K562 (cell line): ENCODE results near the gene ZNF428. TPM values are rescaled to one million over a fixed set of nuclear protein-coding genes. Genes with fewer than 3 reads are reported as not detected.

Experiments
- ATAC-seq: fragments of 200-7000 bp; cut with Tn5 transposase; 3 replicates; pipeline ENCODE4 v1.9.1; 2020; ENCODE audit warnings: moderate library complexity
- BruUV-seq: library from RNA; stranded (reverse); fragments of 400-500 nt; replicated peaks from 2 replicates; lab custom pipeline; 2021; lab: Mats Ljungman, UMichigan
- CTCF ChIA-PET: fragments of 300-600 bp; formaldehyde crosslinking; extraction: SDS; loops from one replicate; lab custom pipeline; 2021; ENCODE audit warnings: low intra/inter-chr PET ratio; lab: Yijun Ruan, JAX
- POLR2A ChIA-PET: fragments of 300-600, 350-650 bp; sonication (Branson Sonifier 250); formaldehyde crosslinking; extraction: SDS; loops from one replicate; lab custom pipeline; 2021; ENCODE audit warnings: antibody characterized with exemption, inconsistent platforms; lab: Yijun Ruan, JAX
- DNase-seq, 4 experiments: peaks; one replicate each; pipeline versions ENCODE4 v3.0.0 to v3.0.0-alpha.2; 2011 to 2018; ENCODE audit warnings: low spot score in 3 of 4, mixed read lengths in 3 of 4; ENCODE audit errors: extremely low read depth in 1 of 4
- FAIRE-seq: peaks from 2 replicates; lab custom pipeline; 2011; peaks lifted over from hg19 to GRCh38; lab: Jason Lieb, UNC
- H2AFZ ChIP-seq: 2 replicates; pipeline ENCODE4 v1.6.0; 2011; ENCODE audit warnings: low read depth, low read length, control low read depth, inconsistent platforms
- H3K27ac ChIP-seq: fragments of 200-600 bp; 3 replicates; pipeline ENCODE4 v1.8.0; 2011; ENCODE audit warnings: low read depth, mild to moderate bottlenecking, control low read depth, inconsistent platforms, low read length, moderate library complexity, mixed read lengths; ENCODE audit errors: extremely low read depth
- H3K27me3 ChIP-seq, 2 experiments: fragments of 300-600 bp in 1 of 2; 2 replicates in 1 of 2; 3 replicates in 1 of 2; pipeline versions ENCODE4 v1.6.0 to v1.8.0; 2011; ENCODE audit warnings: inconsistent platforms in 2 of 2, low read length in 2 of 2, mild to moderate bottlenecking in 1 of 2, mixed read lengths in 1 of 2, moderate library complexity in 1 of 2; ENCODE audit not compliant: control insufficient read depth in 2 of 2, insufficient read depth in 2 of 2
- H3K36me3 ChIP-seq: fragments of 300-600 bp; 3 replicates; pipeline ENCODE4 v1.8.0; 2011; ENCODE audit warnings: mild to moderate bottlenecking, low read length, inconsistent platforms; ENCODE audit not compliant: control insufficient read depth, insufficient read depth
- H3K4me1 ChIP-seq, 2 experiments: fragments of 200-600 bp in 1 of 2; replicated peaks in 1 of 2; 2 replicates in 1 of 2; 3 replicates in 1 of 2; pipeline versions ENCODE4 v1.5.1 to v1.8.0; 2011; ENCODE audit warnings: inconsistent platforms in 2 of 2, low read length in 2 of 2, mild to moderate bottlenecking in 1 of 2, mixed read lengths in 1 of 2, moderate library complexity in 1 of 2; ENCODE audit not compliant: control insufficient read depth in 2 of 2, insufficient read depth in 2 of 2
- H3K4me2 ChIP-seq: 2 replicates; pipeline ENCODE4 v1.6.1; 2011; ENCODE audit warnings: low read length, control low read depth, inconsistent platforms, mixed read lengths; ENCODE audit not compliant: insufficient read depth
- H3K4me3 ChIP-seq: fragments of 200-600 bp; sonication (generic), shearing (Covaris generic); 2 replicates; pipeline ENCODE4 v1.5.1; 2016; ENCODE audit warnings: control low read depth, inconsistent platforms
- H3K79me2 ChIP-seq: fragments of 200-600 bp; 3 replicates; pipeline ENCODE4 v1.8.0; 2011; ENCODE audit warnings: low read length, inconsistent platforms; ENCODE audit not compliant: control insufficient read depth, insufficient read depth
- H3K9ac ChIP-seq, 2 experiments: 2 replicates each; pipeline versions ENCODE4 v1.6.0 to v1.6.1; 2011; ENCODE audit warnings: low read depth in 2 of 2, low read length in 2 of 2, control low read depth in 1 of 2, inconsistent platforms in 1 of 2, mild to moderate bottlenecking in 1 of 2, mixed read lengths in 1 of 2; ENCODE audit not compliant: insufficient read depth in 1 of 2
- H3K9me1 ChIP-seq: one replicate; pipeline ENCODE4 v1.6.0; 2011; ENCODE audit warnings: inconsistent platforms, mild to moderate bottlenecking, low read length, moderate library complexity; ENCODE audit not compliant: control insufficient read depth, insufficient read depth
- H3K9me3 ChIP-seq: replicated peaks from 2 replicates; pipeline ENCODE4 v1.5.1; 2011; ENCODE audit warnings: low read depth, low read length, inconsistent platforms; ENCODE audit not compliant: control insufficient read depth, insufficient read depth
- H4K20me1 ChIP-seq: replicated peaks from 2 replicates; pipeline ENCODE4 v1.6.1; 2011; ENCODE audit warnings: low read length, inconsistent platforms, mixed read lengths; ENCODE audit not compliant: control insufficient read depth, insufficient read depth
- CTBP1 ChIP-seq: fragments of 450-650 bp; IDR thresholded peaks from 2 replicates; pipeline ENCODE4 v1.6.1; 2016; ENCODE audit warnings: borderline replicate concordance
- ETS2 ChIP-seq: IDR thresholded peaks from 2 replicates; pipeline ENCODE4 v1.6.1; 2016; ENCODE audit warnings: borderline replicate concordance, missing genetic modification characterization, mild to moderate bottlenecking, moderate library complexity, missing compliant biosample characterization; ENCODE audit not compliant: poor library complexity, severe bottlenecking
- HDAC6 ChIP-seq: IDR thresholded peaks from 2 replicates; pipeline ENCODE4 v1.6.1; 2012; ENCODE audit warnings: low read depth, mild to moderate bottlenecking, control low read depth, inconsistent platforms, low read length, moderate library complexity
- NFRKB ChIP-seq: fragments of 450-650 bp; IDR thresholded peaks from 2 replicates; pipeline ENCODE4 v1.6.1; 2016; ENCODE audit warnings: low read depth
- PML ChIP-seq: IDR thresholded peaks from 2 replicates; pipeline ENCODE4 v1.6.1; 2012; ENCODE audit warnings: low read length, inconsistent platforms
- XRCC5 ChIP-seq: fragments of 200-400 bp; formaldehyde crosslinking; IDR thresholded peaks from 2 replicates; pipeline ENCODE4 v1.6.1; 2017; ENCODE audit warnings: low read depth, mild to moderate bottlenecking, low read length
- ZC3H8 ChIP-seq: fragments of 450-650 bp; IDR thresholded peaks from 2 replicates; pipeline ENCODE4 v1.6.1; 2017
- ZFP1 ChIP-seq: fragments of 450-650 bp; formaldehyde crosslinking; IDR thresholded peaks from 2 replicates; pipeline ENCODE4 v1.4.0; 2020; ENCODE audit warnings: mild to moderate bottlenecking, mixed read lengths
- ZKSCAN3 ChIP-seq: fragments of 250-450 bp; sonication (Bioruptor Pico); IDR thresholded peaks from 2 replicates; pipeline ENCODE4 v1.4.0; 2020
- WGBS: fragments of 100-300 bp; shearing (Covaris generic); methylation state at CpG from one replicate; pipeline ENCODE4 v1.1.6; 2016; ENCODE audit warnings: low coverage, mixed read lengths; ENCODE audit not compliant: insufficient coverage; ENCODE audit errors: missing lambda C conversion rate; 5-methylcytosine and 5-hydroxymethylcytosine counted together
- in situ Hi-C: fragments of 300-500 bp; cut with MboI; formaldehyde crosslinking; loops from 4 replicates; pipeline ENCODE4 v1.15.0; 2018; ENCODE audit warnings: inconsistent platforms, mixed read lengths
- intact Hi-C: fragments of 100-400 bp; cut with micrococcal nuclease; formaldehyde crosslinking; loops from 2 replicates; pipeline ENCODE4 v1.14.2; 2022
- polyA plus RNA-seq, 8 experiments: library from polyadenylated mRNA; depleted of rRNA in 4 of 8; stranded (reverse) in 5 of 8; unstranded in 3 of 8; fragments of >200 nt; fragmentation: Nextera tagmentation in 2 of 8; fragmentation: Illumina TruSeq in 1 of 8; extraction: Ambion mirVana in 2 of 8; extraction: Trizol in 1 of 8; gene quantifications; 2 replicates each; pipeline versions ENCODE4 v1.2.1 to v1.2.3, GENCODE V29; 2011 to 2014; ENCODE audit warnings: inconsistent platforms in 1 of 8, missing spikeins in 1 of 8
- total RNA-seq, 7 experiments: library from RNA; depleted of rRNA in 6 of 7; stranded (reverse); fragments of >200 nt in 6 of 7; fragmentation: Illumina TruSeq in 2 of 7; extraction: Trizol in 2 of 7; gene quantifications; 2 replicates each; pipeline versions ENCODE4 v1.2.1 to v1.2.3, GENCODE V29; 2011 to 2021; ENCODE audit warnings: low replicate concordance in 1 of 7
- TF ChIP-seq, protein P1 (sequence below): fragments of 250-450 bp; sonication (Bioruptor Pico); IDR thresholded peaks from 2 replicates; pipeline ENCODE4 v1.5.0; 2020; ENCODE audit warnings: mild to moderate bottlenecking, borderline replicate concordance

ZNF428 gene
- total and polyA plus RNA-seq, 9 of the 15 experiments (the other 6 are each of a cell fraction or from before 2014, with no cell fraction given) = 0.15 to 85.7 (median 15.9) TPM

- POLR2A ChIA-PET = interaction anchor here (0.6 to 3.6 kb wide), 2 partner anchors 9 to 87 kb away, joined by 4 to 19 read pairs; no protein-coding TSS in a partner anchor
- Histone ChIP-seq H3K27me3 (no peaks in the 10 kb centered on the region), H3K9me1 (no peaks in the 10 kb centered on the region), H3K27ac (no peak overlapping the region; the same call in 2 of the 3 replicates), H4K20me1 (no peaks in the 10 kb centered on the region; the same call in 1 of the 2 replicates), H3K4me1 (peaks cover 3 to 4% of the 10 kb centered on the region in 2 experiments; a peak in 4 of 5 replicates), H3K4me2 (no peak overlapping the region), H2AFZ (no peak overlapping the region), H3K9ac (no peak overlapping the region), H3K4me3 (no peak overlapping the region), H3K36me3 (peaks cover 45% of the 10 kb centered on the region; the same call in 2 of the 3 replicates), H3K79me2 (no peaks in the 10 kb centered on the region), H3K9me3 (no peaks in the 10 kb centered on the region)
- CTCF ChIA-PET = no interaction called here
- DNase-seq (no peak), FAIRE-seq (no peak), ATAC-seq (no peak)
- 89% methylated on average over 6 of the region's 6 CpGs for WGBS
- in situ Hi-C loops = no loop called here
- no TSS peak for BruUV-seq
- intact Hi-C loops = no loop called here
- TF ChIP-seq ZKSCAN3 (CRISPR knock-in tag) (no peak), ZC3H8 (no peak), NFRKB (no peak), PML (no peak), ETS2 (tag) (no peak), XRCC5 (no peak), ZFP1 (no peak), CTBP1 (no peak), HDAC6 (no peak)
- TF ChIP-seq, protein P1, sequence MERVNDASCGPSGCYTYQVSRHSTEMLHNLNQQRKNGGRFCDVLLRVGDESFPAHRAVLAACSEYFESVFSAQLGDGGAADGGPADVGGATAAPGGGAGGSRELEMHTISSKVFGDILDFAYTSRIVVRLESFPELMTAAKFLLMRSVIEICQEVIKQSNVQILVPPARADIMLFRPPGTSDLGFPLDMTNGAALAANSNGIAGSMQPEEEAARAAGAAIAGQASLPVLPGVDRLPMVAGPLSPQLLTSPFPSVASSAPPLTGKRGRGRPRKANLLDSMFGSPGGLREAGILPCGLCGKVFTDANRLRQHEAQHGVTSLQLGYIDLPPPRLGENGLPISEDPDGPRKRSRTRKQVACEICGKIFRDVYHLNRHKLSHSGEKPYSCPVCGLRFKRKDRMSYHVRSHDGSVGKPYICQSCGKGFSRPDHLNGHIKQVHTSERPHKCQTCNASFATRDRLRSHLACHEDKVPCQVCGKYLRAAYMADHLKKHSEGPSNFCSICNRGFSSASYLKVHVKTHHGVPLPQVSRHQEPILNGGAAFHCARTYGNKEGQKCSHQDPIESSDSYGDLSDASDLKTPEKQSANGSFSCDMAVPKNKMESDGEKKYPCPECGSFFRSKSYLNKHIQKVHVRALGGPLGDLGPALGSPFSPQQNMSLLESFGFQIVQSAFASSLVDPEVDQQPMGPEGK = no peak
Observed at GRCh38 chr19:43562226-43562697, 57.2 kb downstream of the ZNF428 start.
